GM21528 (cell line): Measurements from ENCODE around the gene ZNF106.

Experiments
- ATAC-seq: cut with Tn5 transposase; IDR thresholded peaks from one replicate; pipeline ENCODE4 v1.9.1; 2021; ENCODE audit warnings: mild to moderate bottlenecking, moderate library complexity; ENCODE audit not compliant: unreplicated experiment, low FRiP score

ZNF106 gene

GRCh38 chr15:42409011-42409410, 81.9 kb downstream of the ZNF106 start:
- ATAC-seq: no peak

- no peak for ATAC-seq
Observed at GRCh38 chr15:42408178-42408577, 82.8 kb downstream of the ZNF106 start.

GRCh38 chr15:42405863-42406482, 85.0 kb downstream of the ZNF106 start:
- no peak for ATAC-seq

GRCh38 chr15:42404461-42405235, 86.3 kb downstream of the ZNF106 start:
- ATAC-seq: no peak

GRCh38 chr15:42403389-42403788, 87.6 kb downstream of the ZNF106 start:
- ATAC-seq: no peak

GRCh38 chr15:42402455-42403205, 88.3 kb downstream of the ZNF106 start:
- no peak for ATAC-seq

- ATAC-seq: no peak
Observed at GRCh38 chr15:42401544-42402454, 89.1 kb downstream of the ZNF106 start.

- ATAC-seq: no peak
Observed at GRCh38 chr15:42395838-42396237, 95.1 kb downstream of the ZNF106 start.

- no peak for ATAC-seq
Observed at GRCh38 chr15:42394106-42394505, 96.8 kb downstream of the ZNF106 start.

- ATAC-seq: no peak
Observed at GRCh38 chr15:42392309-42393024, 98.5 kb downstream of the ZNF106 start.

- ATAC-seq: no peak
Observed at GRCh38 chr15:42387603-42388002, 103.3 kb downstream of the ZNF106 start.

GRCh38 chr15:42385980-42386700, 104.8 kb downstream of the ZNF106 start:
- no peak for ATAC-seq

GRCh38 chr15:42385206-42385979, 105.5 kb downstream of the ZNF106 start:
- no peak for ATAC-seq

- ATAC-seq: no peak
Observed at GRCh38 chr15:42384597-42384996, 106.3 kb downstream of the ZNF106 start.

- ATAC-seq: no peak
Observed at GRCh38 chr15:42378011-42378410, 112.9 kb downstream of the ZNF106 start.

GRCh38 chr15:42375941-42376340, 115.0 kb downstream of the ZNF106 start:
- ATAC-seq: no peak

GRCh38 chr15:42375252-42375651, 115.7 kb downstream of the ZNF106 start:
- no peak for ATAC-seq

- ATAC-seq: no peak
Observed at GRCh38 chr15:42374810-42375209, 116.1 kb downstream of the ZNF106 start.
